ENCODE data around the gene NBR1.
"Not testable (repeated sequence)": the region's sequence is repeated elsewhere in the genome, so short reads cannot be mapped to it uniquely, and the experiment has no call there.

The NBR1 gene

GRCh38 chr17:43169561-43170139, 1.4 kb upstream of the NBR1 start:
- Histone ChIP-seq H3K9ac (ENCODE audit: low read length) (peak overlapping the region; percentile 80), H3K4me1 (ENCODE audit: control insufficient read depth, insufficient read depth, low read length) (peaks cover 11% of the 10 kb centered on the region), H3K36me3 (ENCODE audit: control insufficient read depth, insufficient read depth, low read length) (no peaks in the 10 kb centered on the region), H3K27ac (ENCODE audit: low read depth, low read length) (peak overlapping the region; percentile 99), H3K4me3 (ENCODE audit: low read length) (peak overlapping the region; percentile 96), H3K27me3 (ENCODE audit: control insufficient read depth, insufficient read depth, low read length) (no peaks in the 10 kb centered on the region)

GRCh38 chr17:43170140-43170765, 761 bp upstream of the NBR1 start:
- Histone ChIP-seq H3K9ac (ENCODE audit: low read length) (peak overlapping the region; percentile 95), H3K36me3 (ENCODE audit: control insufficient read depth, insufficient read depth, low read length) (peaks cover 2% of the 10 kb centered on the region), H3K4me1 (ENCODE audit: control insufficient read depth, insufficient read depth, low read length) (peaks cover 14% of the 10 kb centered on the region), H3K4me3 (ENCODE audit: low read length) (peak overlapping the region; percentile 96), H3K27ac (ENCODE audit: low read depth, low read length) (peak overlapping the region; percentile 99), H3K27me3 (ENCODE audit: control insufficient read depth, insufficient read depth, low read length) (no peaks in the 10 kb centered on the region)

DNA sequence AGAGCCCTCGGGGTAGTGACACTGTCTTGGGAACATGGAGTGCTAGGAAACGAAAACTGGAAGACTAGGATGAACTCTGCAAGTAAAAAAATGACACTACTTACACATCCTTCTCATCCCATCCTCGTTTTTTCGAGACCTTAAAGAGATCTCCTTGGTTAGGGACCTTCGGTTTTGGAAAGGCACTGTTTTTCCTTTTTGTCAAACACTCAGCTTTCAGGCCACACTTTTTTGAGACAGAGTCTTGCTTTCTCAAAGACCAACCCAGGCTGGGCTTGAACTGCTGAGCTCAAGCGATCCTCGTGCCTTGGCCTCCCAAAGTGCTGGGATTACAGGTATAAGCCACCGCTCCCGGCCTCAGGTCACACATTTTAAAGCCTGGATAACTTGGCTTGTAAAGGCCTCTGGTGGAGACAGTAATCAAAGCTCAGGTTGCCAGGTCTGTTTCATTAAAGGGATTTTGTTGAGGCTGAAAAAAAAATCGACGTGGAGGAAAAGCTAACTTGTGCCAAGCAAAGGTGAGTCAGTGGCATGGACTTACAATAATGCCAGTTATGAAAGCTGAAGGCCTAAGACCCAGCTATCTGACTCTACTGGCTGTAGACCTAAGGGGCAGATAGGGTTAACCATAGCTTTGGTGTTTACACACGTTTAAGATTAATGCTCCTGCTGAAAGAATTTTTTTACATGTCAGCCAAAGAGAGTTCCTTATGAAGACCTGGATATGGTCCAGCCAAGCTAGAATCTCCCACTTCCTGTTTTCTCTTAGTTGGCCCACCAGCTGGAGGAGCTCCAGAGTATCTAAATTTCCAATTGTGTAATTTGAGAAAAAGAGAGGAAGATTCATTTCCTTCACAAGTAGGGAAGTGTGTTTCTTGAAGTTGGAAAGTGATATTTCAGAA, 823 bp downstream of the NBR1 start:
- H3K9ac ChIP-seq (ENCODE audit: low read length) = peak overlapping the region; percentile 95
- no peaks in the 10 kb centered on the region for H3K27me3 ChIP-seq (ENCODE audit: control insufficient read depth, insufficient read depth, low read length)
- peaks cover 25% of the 10 kb centered on the region for H3K4me1 ChIP-seq (ENCODE audit: control insufficient read depth, insufficient read depth, low read length)
- peak overlapping the region; percentile 99 for H3K27ac ChIP-seq (ENCODE audit: low read depth, low read length)
- H3K36me3 ChIP-seq (ENCODE audit: control insufficient read depth, insufficient read depth, low read length) = peaks cover 5% of the 10 kb centered on the region
- H3K4me3 ChIP-seq (ENCODE audit: low read length) = peak overlapping the region; percentile 96

DNA sequence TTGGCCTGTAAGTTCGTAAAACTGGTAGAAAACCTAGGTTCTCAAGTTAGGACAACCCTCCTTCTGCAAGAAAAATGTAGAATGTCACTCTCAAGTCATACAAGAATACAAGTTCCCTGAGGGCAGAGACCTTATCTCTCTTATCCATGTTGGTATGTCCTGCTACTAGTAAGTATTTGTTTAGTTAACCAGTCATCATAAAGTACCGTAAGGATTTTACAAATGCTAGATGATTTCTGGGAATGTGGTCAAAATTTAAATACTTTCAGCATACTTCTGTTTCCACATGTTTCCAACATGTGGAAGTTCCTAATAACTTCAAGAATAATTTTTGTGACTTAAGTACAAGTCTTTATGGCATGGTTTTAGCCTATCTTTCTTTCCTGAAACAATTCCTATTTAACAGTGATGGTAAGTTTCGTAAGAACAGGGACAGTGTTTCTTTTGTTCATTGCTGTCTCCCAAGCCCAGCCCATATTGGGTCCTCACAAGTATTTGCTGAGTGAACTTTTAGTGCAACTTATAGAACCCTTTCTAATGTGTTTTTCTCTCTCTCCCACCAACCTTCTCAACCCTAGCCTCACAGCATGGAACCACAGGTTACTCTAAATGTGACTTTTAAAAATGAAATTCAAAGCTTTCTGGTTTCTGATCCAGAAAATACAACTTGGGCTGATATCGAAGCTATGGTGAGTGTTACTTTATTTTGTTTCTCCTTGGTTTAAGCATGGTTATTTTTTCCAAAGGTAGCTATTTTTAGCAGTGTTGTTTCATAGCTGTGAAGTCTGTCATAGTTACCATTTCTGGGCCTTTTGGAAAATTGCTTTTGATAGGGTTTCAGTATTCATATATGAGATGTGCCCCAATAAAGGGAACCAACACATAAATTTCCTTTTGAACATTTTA, 4.5 kb downstream of the NBR1 start:
- Histone ChIP-seq H3K36me3 (ENCODE audit: control insufficient read depth, insufficient read depth, low read length) (peaks cover 7% of the 10 kb centered on the region), H3K4me3 (ENCODE audit: low read length) (peak overlapping the region; percentile 27), H3K27ac (ENCODE audit: low read depth, low read length) (peak overlapping the region; percentile 32), H3K4me1 (ENCODE audit: control insufficient read depth, insufficient read depth, low read length) (peaks cover 28% of the 10 kb centered on the region), H3K27me3 (ENCODE audit: control insufficient read depth, insufficient read depth, low read length) (no peaks in the 10 kb centered on the region), H3K9ac (ENCODE audit: low read length) (no peak overlapping the region)

DNA sequence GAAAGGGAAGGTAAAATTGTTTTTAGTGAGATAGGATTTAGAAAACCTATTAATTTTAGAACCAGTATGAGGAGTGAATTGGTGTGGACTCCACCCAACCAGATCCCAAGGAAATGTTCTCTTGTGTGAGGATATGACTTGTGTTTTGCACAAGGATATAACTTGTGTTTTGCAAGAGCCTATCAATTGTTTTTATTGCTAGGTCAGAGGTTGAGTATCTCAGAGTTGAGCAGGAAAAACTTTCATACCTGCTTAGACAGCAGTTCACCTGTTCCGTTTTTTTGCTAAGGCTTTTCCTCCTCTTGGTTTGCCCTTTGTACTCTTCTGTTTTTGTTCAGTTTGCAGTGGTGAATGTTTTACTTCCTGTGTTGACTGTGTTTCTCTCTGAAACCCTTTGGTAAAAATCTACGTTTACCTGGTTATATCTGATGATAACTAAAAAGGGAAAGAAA, 5.1 kb downstream of the NBR1 start:
- H3K9ac ChIP-seq (ENCODE audit: low read length) = no peak overlapping the region
- peaks cover 28% of the 10 kb centered on the region for H3K4me1 ChIP-seq (ENCODE audit: control insufficient read depth, insufficient read depth, low read length)
- peak overlapping the region; percentile 32 for H3K27ac ChIP-seq (ENCODE audit: low read depth, low read length)

DNA sequence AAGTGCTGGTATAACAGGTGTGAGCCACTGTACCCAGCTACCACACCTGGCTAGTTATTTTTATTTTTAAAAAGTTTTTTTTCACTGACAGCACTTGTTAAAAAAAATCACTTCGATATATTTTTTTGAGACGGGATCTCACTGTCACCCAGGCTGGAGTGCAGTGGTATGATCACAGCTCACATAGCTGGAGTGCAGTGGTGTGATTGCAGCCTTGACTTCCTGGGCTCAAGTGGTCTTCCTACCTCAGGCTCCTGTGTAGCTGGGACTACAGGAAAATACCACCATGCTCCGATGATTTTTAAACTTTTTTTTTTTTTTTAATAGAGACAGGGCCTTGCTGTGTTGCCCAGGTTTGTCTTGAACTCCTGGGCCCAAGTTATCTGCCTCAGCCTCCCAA, 12.9 kb downstream of the NBR1 start:
- H3K9ac ChIP-seq (ENCODE audit: low read length) = no peak overlapping the region
- H3K27ac ChIP-seq (ENCODE audit: low read depth, low read length) = no peak overlapping the region
- no peaks in the 10 kb centered on the region for H3K27me3 ChIP-seq (ENCODE audit: control insufficient read depth, insufficient read depth, low read length)
- H3K4me1 ChIP-seq (ENCODE audit: control insufficient read depth, insufficient read depth, low read length) = peaks cover 2% of the 10 kb centered on the region
- no peak overlapping the region for H3K4me3 ChIP-seq (ENCODE audit: low read length)
- peaks cover 13% of the 10 kb centered on the region for H3K36me3 ChIP-seq (ENCODE audit: control insufficient read depth, insufficient read depth, low read length)

More for the DNA sequence above, 5.1 kb downstream of the NBR1 start:
- peaks cover 10% of the 10 kb centered on the region for H3K36me3 ChIP-seq (ENCODE audit: control insufficient read depth, insufficient read depth, low read length)
- peak overlapping the region; percentile 32 for H3K4me3 ChIP-seq (ENCODE audit: low read length)
- H3K27me3 ChIP-seq (ENCODE audit: control insufficient read depth, insufficient read depth, low read length) = no peaks in the 10 kb centered on the region

GRCh38 chr17:43186656-43187055, 15.6 kb downstream of the NBR1 start:
- not testable (repeated sequence) for H3K27ac ChIP-seq (ENCODE audit: low read depth, low read length)
- peaks cover 31% of the 10 kb centered on the region for H3K36me3 ChIP-seq (ENCODE audit: control insufficient read depth, insufficient read depth, low read length)

DNA sequence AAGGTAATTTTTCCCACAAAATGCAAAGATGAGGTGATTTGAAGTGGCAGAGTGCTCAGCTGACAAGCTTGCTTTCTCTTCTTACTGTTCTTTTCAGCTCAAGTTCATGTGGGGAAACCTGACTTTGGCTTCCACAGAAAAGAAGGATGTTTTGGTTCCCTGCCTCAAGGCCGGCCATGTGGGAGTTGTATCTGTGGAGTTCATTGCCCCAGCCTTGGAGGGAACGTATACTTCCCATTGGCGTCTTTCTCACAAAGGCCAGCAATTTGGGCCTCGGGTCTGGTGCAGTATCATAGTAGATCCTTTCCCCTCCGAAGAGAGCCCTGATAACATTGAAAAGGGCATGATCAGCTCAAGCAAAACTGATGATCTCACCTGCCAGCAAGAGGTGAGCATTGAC, 22.2 kb downstream of the NBR1 start:
- Histone ChIP-seq H3K4me1 (ENCODE audit: control insufficient read depth, insufficient read depth, low read length) (no peaks in the 10 kb centered on the region), H3K36me3 (ENCODE audit: control insufficient read depth, insufficient read depth, low read length) (peaks cover 66% of the 10 kb centered on the region), H3K4me3 (ENCODE audit: low read length) (no peak overlapping the region), H3K27ac (ENCODE audit: low read depth, low read length) (no peak overlapping the region), H3K27me3 (ENCODE audit: control insufficient read depth, insufficient read depth, low read length) (no peaks in the 10 kb centered on the region), H3K9ac (ENCODE audit: low read length) (no peak overlapping the region)

More at GRCh38 chr17:43186656-43187055, 15.6 kb downstream of the NBR1 start:
- H3K27me3 ChIP-seq (ENCODE audit: control insufficient read depth, insufficient read depth, low read length); H3K4me1 ChIP-seq (ENCODE audit: control insufficient read depth, insufficient read depth, low read length); H3K9ac ChIP-seq (ENCODE audit: low read length); H3K4me3 ChIP-seq (ENCODE audit: low read length): not testable (repeated sequence)

GRCh38 chr17:43199633-43200032, 28.6 kb downstream of the NBR1 start:
- H3K9ac ChIP-seq (ENCODE audit: low read length) = no peak overlapping the region
- no peaks in the 10 kb centered on the region for H3K4me1 ChIP-seq (ENCODE audit: control insufficient read depth, insufficient read depth, low read length)
- peaks cover 52% of the 10 kb centered on the region for H3K36me3 ChIP-seq (ENCODE audit: control insufficient read depth, insufficient read depth, low read length)
- no peak overlapping the region for H3K27ac ChIP-seq (ENCODE audit: low read depth, low read length)
- no peaks in the 10 kb centered on the region for H3K27me3 ChIP-seq (ENCODE audit: control insufficient read depth, insufficient read depth, low read length)
- H3K4me3 ChIP-seq (ENCODE audit: low read length) = no peak overlapping the region

DNA sequence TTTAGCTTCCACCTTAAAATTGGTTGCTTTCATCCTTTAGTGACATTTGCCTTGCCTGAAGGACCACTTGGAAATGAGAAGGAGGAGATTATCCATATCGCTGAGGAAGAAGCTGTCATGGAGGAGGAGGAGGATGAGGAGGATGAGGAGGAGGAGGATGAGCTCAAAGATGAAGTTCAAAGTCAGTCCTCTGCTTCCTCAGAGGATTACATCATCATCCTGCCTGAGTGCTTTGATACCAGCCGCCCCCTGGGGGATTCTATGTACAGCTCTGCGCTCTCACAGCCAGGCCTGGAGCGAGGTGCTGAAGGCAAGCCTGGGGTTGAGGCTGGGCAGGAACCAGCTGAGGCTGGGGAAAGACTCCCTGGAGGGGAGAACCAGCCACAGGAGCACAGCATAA, 29.1 kb downstream of the NBR1 start:
- no peak overlapping the region for H3K4me3 ChIP-seq (ENCODE audit: low read length)
- H3K36me3 ChIP-seq (ENCODE audit: control insufficient read depth, insufficient read depth, low read length) = peaks cover 50% of the 10 kb centered on the region

DNA sequence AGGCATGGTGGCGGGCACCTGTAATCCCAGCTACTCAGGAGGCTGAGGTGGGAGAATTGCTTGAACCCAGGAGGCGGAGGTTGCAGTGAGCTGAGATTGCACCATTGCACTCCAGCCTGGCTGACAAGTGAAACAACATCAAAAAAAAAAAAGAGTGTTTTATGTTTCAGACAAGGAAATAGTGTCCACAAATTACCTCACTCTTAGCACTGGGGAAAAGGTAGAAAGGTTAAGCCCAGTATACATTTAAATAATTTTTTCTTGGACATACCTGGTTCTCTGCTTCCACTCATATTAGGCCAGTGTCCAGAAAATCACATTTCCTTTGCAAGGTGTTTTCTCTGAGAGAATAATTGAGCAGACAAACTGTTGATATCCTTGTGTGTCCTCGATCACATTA, 32.0 kb downstream of the NBR1 start:
- H3K27me3 ChIP-seq (ENCODE audit: control insufficient read depth, insufficient read depth, low read length); H3K4me1 ChIP-seq (ENCODE audit: control insufficient read depth, insufficient read depth, low read length); H3K4me3 ChIP-seq (ENCODE audit: low read length); H3K9ac ChIP-seq (ENCODE audit: low read length); H3K27ac ChIP-seq (ENCODE audit: low read depth, low read length): not testable (repeated sequence)
- peaks cover 38% of the 10 kb centered on the region for H3K36me3 ChIP-seq (ENCODE audit: control insufficient read depth, insufficient read depth, low read length)

More for the DNA sequence above, 29.1 kb downstream of the NBR1 start:
- Histone ChIP-seq H3K27me3 (ENCODE audit: control insufficient read depth, insufficient read depth, low read length) (no peaks in the 10 kb centered on the region), H3K9ac (ENCODE audit: low read length) (no peak overlapping the region), H3K27ac (ENCODE audit: low read depth, low read length) (no peak overlapping the region), H3K4me1 (ENCODE audit: control insufficient read depth, insufficient read depth, low read length) (no peaks in the 10 kb centered on the region)

GRCh38 chr17:43210576-43210975, 39.6 kb downstream of the NBR1 start:
- Histone ChIP-seq H3K4me1 (ENCODE audit: control insufficient read depth, insufficient read depth, low read length) (peaks cover 3% of the 10 kb centered on the region), H3K36me3 (ENCODE audit: control insufficient read depth, insufficient read depth, low read length) (peaks cover 8% of the 10 kb centered on the region), H3K9ac (ENCODE audit: low read length) (no peak overlapping the region), H3K27me3 (ENCODE audit: control insufficient read depth, insufficient read depth, low read length) (no peaks in the 10 kb centered on the region), H3K4me3 (ENCODE audit: low read length) (no peak overlapping the region), H3K27ac (ENCODE audit: low read depth, low read length) (peak overlapping the region; percentile 79)
